ENCODE data around the gene EZH2.

DNA sequence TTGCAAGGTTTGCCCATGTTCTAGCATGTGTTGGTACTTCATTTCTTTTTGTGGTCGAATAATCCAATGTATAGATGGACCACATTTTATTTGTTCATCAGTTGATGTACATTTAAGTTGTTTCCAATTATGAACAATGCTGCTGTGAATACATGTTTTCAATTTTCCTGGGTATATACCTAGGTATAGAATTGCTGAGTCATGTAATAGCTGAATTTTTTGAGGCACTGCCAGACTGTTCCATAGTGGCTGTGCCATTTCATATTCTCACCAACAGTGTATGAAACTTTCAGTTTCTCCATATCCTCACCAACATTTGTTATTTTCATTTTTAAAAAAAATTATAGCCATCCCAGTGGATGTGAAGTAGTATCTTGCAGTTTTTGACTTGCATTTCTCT lies 90.5 kb downstream of the EZH2 start:
- TF ChIP-seq POLR2AphosphoS5 (IDR thresholded peaks at IDR 0.05; ENCODE audit: low read depth, low read length) = no peak
- TF ChIP-seq POLR2A (IDR thresholded peaks at IDR 0.05; ENCODE audit: low read depth, low read length) = no peak
- no peak for TF ChIP-seq TAF1 (IDR thresholded peaks at IDR 0.05; ENCODE audit: borderline replicate concordance, low read depth, low read length)

All from GM12892 (cell line).